ENCODE data around the gene ME3. TPM values are rescaled to one million over a fixed set of nuclear protein-coding genes. Genes with fewer than 3 reads are reported as not detected.

The ME3 gene
- total RNA-seq, 1 experiment from 2014 or later: 14.2 TPM

- no peak for DNase-seq
- no TSS peak for BruUV-seq (replicated peaks)
- CTCF ChIA-PET: no interaction called here
- TF ChIP-seq, protein P1, sequence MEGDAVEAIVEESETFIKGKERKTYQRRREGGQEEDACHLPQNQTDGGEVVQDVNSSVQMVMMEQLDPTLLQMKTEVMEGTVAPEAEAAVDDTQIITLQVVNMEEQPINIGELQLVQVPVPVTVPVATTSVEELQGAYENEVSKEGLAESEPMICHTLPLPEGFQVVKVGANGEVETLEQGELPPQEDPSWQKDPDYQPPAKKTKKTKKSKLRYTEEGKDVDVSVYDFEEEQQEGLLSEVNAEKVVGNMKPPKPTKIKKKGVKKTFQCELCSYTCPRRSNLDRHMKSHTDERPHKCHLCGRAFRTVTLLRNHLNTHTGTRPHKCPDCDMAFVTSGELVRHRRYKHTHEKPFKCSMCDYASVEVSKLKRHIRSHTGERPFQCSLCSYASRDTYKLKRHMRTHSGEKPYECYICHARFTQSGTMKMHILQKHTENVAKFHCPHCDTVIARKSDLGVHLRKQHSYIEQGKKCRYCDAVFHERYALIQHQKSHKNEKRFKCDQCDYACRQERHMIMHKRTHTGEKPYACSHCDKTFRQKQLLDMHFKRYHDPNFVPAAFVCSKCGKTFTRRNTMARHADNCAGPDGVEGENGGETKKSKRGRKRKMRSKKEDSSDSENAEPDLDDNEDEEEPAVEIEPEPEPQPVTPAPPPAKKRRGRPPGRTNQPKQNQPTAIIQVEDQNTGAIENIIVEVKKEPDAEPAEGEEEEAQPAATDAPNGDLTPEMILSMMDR (IDR thresholded peaks at IDR 0.05; ENCODE audit: unreplicated experiment): no peak
- Mint-ChIP-seq H3K4me1 (ENCODE audit: low read depth, unreplicated experiment) (peaks cover 30% of the 10 kb centered on the region), H3K27ac (ENCODE audit: unreplicated experiment) (no peak overlapping the region), H3K36me3 (ENCODE audit: insufficient read depth, unreplicated experiment) (peaks cover 15% of the 10 kb centered on the region), H3K9me3 (ENCODE audit: low read depth, unreplicated experiment) (peaks cover 2% of the 10 kb centered on the region), H3K27me3 (ENCODE audit: unreplicated experiment) (no peaks in the 10 kb centered on the region), H3K4me3 (ENCODE audit: low read depth, unreplicated experiment) (no peak overlapping the region)
- intact Hi-C loops (cut with micrococcal nuclease; ENCODE audit: unreplicated experiment): loop anchor here (10.0 kb wide), 1 partner anchor 71 kb away; no protein-coding TSS in a partner anchor
Observed at GRCh38 chr11:86595451-86595850, 77.0 kb downstream of the ME3 start.

DNA sequence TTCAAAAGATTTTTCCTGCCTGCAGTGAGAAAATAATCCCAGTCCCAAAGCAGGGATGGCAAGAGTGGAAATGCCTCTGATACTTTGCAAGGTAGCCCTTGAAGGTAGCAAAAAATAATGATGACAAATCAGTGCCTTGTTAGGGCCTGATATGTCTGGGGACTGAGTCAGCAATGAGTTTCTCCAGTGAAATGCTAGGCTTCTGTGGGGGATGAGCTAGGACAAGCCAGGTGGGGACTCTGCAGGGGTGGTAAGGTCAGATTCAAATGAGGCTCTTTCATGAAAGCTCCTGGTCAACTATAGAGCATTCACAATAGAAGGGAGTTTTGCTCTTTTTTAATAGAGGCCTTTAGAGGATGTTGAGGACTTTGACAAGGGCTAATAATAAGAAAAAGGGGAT lies 77.7 kb downstream of the ME3 start:
- CTCF ChIA-PET: no interaction called here
- peaks cover 2% of the 10 kb centered on the region for H3K9me3 Mint-ChIP-seq (ENCODE audit: low read depth, unreplicated experiment)
- intact Hi-C loops (cut with micrococcal nuclease; ENCODE audit: unreplicated experiment): loop anchor here (10.0 kb wide), 1 partner anchor 70 kb away; no protein-coding TSS in a partner anchor
- no TSS peak for BruUV-seq (replicated peaks)
- DNase-seq: no peak
- H3K4me3 Mint-ChIP-seq (ENCODE audit: low read depth, unreplicated experiment): no peak overlapping the region
- H3K27ac Mint-ChIP-seq (ENCODE audit: unreplicated experiment): peak overlapping the region; percentile 91
- peaks cover 37% of the 10 kb centered on the region for H3K4me1 Mint-ChIP-seq (ENCODE audit: low read depth, unreplicated experiment)
- no peaks in the 10 kb centered on the region for H3K27me3 Mint-ChIP-seq (ENCODE audit: unreplicated experiment)
- H3K36me3 Mint-ChIP-seq (ENCODE audit: insufficient read depth, unreplicated experiment): peaks cover 15% of the 10 kb centered on the region
- TF ChIP-seq, protein P1 (IDR thresholded peaks at IDR 0.05; ENCODE audit: unreplicated experiment): no peak

- Mint-ChIP-seq H3K4me1 (ENCODE audit: low read depth, unreplicated experiment) (peaks cover 38% of the 10 kb centered on the region), H3K4me3 (ENCODE audit: low read depth, unreplicated experiment) (peak overlapping the region; percentile 37), H3K36me3 (ENCODE audit: insufficient read depth, unreplicated experiment) (peaks cover 12% of the 10 kb centered on the region), H3K9me3 (ENCODE audit: low read depth, unreplicated experiment) (no peaks in the 10 kb centered on the region), H3K27ac (ENCODE audit: unreplicated experiment) (peak overlapping the region; percentile 91), H3K27me3 (ENCODE audit: unreplicated experiment) (no peaks in the 10 kb centered on the region)
- no TSS peak for BruUV-seq (replicated peaks)
- TF ChIP-seq, protein P1 (IDR thresholded peaks at IDR 0.05; ENCODE audit: unreplicated experiment): no peak
- DNase-seq: no peak
- CTCF ChIA-PET: interaction anchor here (2.0 kb wide), 1 partner anchor 15 kb away, joined by 7 read pairs; no protein-coding TSS in a partner anchor
- intact Hi-C loops (cut with micrococcal nuclease; ENCODE audit: unreplicated experiment): loop anchor here (1.0 to 10.0 kb wide), 3 partner anchors 15 to 69 kb away; no protein-coding TSS in a partner anchor
Observed at GRCh38 chr11:86593833-86594232, 78.6 kb downstream of the ME3 start.

- no TSS peak for BruUV-seq (replicated peaks)
- CTCF ChIA-PET: interaction anchor here (0.6 to 2.0 kb wide), 3 partner anchors 16 to 73 kb away, joined by 3 to 7 read pairs (median 4); no protein-coding TSS in a partner anchor
- Mint-ChIP-seq H3K4me1 (ENCODE audit: low read depth, unreplicated experiment) (peaks cover 38% of the 10 kb centered on the region), H3K4me3 (ENCODE audit: low read depth, unreplicated experiment) (peak overlapping the region; percentile 37), H3K27ac (ENCODE audit: unreplicated experiment) (peak overlapping the region; percentile 91), H3K9me3 (ENCODE audit: low read depth, unreplicated experiment) (no peaks in the 10 kb centered on the region), H3K27me3 (ENCODE audit: unreplicated experiment) (no peaks in the 10 kb centered on the region), H3K36me3 (ENCODE audit: insufficient read depth, unreplicated experiment) (peaks cover 12% of the 10 kb centered on the region)
- TF ChIP-seq, protein P1 (IDR thresholded peaks at IDR 0.05; ENCODE audit: unreplicated experiment): no peak
- intact Hi-C loops (cut with micrococcal nuclease; ENCODE audit: unreplicated experiment): loop anchor here (1.0 to 10.0 kb wide), 3 partner anchors 14 to 68 kb away; no protein-coding TSS in a partner anchor
- DNase-seq: peak; percentile 85
Observed at GRCh38 chr11:86592659-86593451, 79.6 kb downstream of the ME3 start.
